ENCODE measurements around the gene FAM13A.

The FAM13A gene

GRCh38 chr4:88705223-88705622 is 351.8 kb downstream of the FAM13A start:
- DNase-seq = no peak

GRCh38 chr4:88702782-88703181 is 354.2 kb downstream of the FAM13A start:
- DNase-seq = no peak

GRCh38 chr4:88698519-88698918 is 358.5 kb downstream of the FAM13A start:
- no peak for DNase-seq

GRCh38 chr4:88697588-88698329 is 359.2 kb downstream of the FAM13A start, which contains the start of gene NAP1L5:
TSS of gene NAP1L5 (minus strand) at chr4:88697829. CDS start at chr4:88697754, 75 bp downstream.
- no peak for DNase-seq

GRCh38 chr4:88697141-88697540 is 359.8 kb downstream of the FAM13A start:
- DNase-seq = no peak

GRCh38 chr4:88696630-88697029 is 360.4 kb downstream of the FAM13A start:
- no peak for DNase-seq

- DNase-seq = no peak
Measured at GRCh38 chr4:88693792-88694191, 363.2 kb downstream of the FAM13A start.

- no peak for DNase-seq
Measured at GRCh38 chr4:88690355-88690754, 366.6 kb downstream of the FAM13A start.

- no peak for DNase-seq
Measured at GRCh38 chr4:88681209-88681608, 375.8 kb downstream of the FAM13A start.
